Parathyroid adenoma (tissue), 2 donors: ENCODE results near the gene RASGEF1B.
"Not testable (repeated sequence)": the region's sequence is repeated elsewhere in the genome, so short reads cannot be mapped to it uniquely, and the experiment has no call there.

Experiments
- H2AFZ ChIP-seq: fragments of 300-600 bp; sonication (generic); one replicate; pipeline ENCODE4 v1.7.0; 2017; ENCODE audit warnings: antibody characterized with exemption, mild to moderate bottlenecking
- H3K27ac ChIP-seq: fragments of 300-600 bp; sonication (generic); one replicate; pipeline ENCODE4 v1.7.0; 2017
- H3K27me3 ChIP-seq: fragments of 300-600 bp; sonication (generic); one replicate; pipeline ENCODE4 v1.7.0; 2017; ENCODE audit warnings: low read length; ENCODE audit not compliant: control insufficient read depth, insufficient read depth
- H3K36me3 ChIP-seq: fragments of 300-600 bp; sonication (generic); one replicate; pipeline ENCODE4 v1.7.0; 2017; ENCODE audit warnings: low read length; ENCODE audit not compliant: control insufficient read depth, insufficient read depth
- H3K4me1 ChIP-seq: fragments of 300-600 bp; sonication (generic); one replicate; pipeline ENCODE4 v1.7.0; 2017; ENCODE audit warnings: control low read depth
- H3K4me2 ChIP-seq: fragments of 300-600 bp; sonication (generic); one replicate; pipeline ENCODE4 v1.7.0; 2017; ENCODE audit warnings: low read length
- H3K4me3 ChIP-seq: fragments of 300-600 bp; sonication (generic); one replicate; pipeline ENCODE4 v1.7.0; 2017; ENCODE audit warnings: low read depth, low read length
- H3K79me2 ChIP-seq: fragments of 300-600 bp; sonication (generic); one replicate; pipeline ENCODE4 v1.7.0; 2017; ENCODE audit warnings: control low read depth
- H3K9ac ChIP-seq: fragments of 300-600 bp; sonication (generic); one replicate; pipeline ENCODE4 v1.7.0; 2017; ENCODE audit warnings: mild to moderate bottlenecking
- H3K9me3 ChIP-seq: fragments of 300-600 bp; sonication (generic); one replicate; pipeline ENCODE4 v1.7.0; 2017; ENCODE audit warnings: low read length; ENCODE audit not compliant: control insufficient read depth
- TF ChIP-seq, protein P1 (sequence below): fragments of 300-600 bp; sonication (generic); IDR thresholded peaks from one replicate; pipeline ENCODE4 v1.7.0; 2017; ENCODE audit warnings: antibody characterized with exemption, mild to moderate bottlenecking
- donor health status: primary hyperparathyroidism.

The RASGEF1B gene

DNA sequence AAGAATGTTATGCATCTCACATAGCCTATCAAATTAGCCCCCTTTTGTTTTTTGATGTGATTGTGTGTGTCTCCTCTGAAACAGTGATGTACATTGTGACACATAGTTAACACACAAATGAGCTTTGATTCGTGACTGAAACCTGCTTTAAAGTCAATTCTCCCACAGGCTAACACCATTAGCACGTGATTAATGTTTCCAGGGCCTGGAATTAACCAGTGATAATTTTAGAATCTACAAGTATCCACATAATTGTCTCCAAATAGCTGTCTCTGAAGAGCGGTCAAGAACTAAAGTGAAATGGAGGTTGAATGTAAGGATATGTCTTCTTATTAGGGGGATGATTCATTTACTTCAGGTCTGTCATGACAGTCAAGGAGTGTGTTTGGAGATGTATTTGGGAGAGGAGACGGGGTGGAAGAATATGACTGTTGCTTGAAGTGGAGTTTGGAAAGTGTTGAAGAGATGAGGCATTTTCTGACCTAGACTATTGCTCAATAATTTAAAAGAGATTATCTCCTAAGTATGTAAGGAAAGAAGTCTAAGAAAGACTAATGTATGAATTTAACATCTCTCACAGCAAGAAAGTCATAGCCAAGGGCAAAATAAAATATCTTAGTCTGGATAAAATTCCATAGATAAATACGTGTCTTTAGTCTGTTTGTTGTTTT, 13.7 kb upstream of the RASGEF1B start:
- H3K9ac ChIP-seq, result no peak overlapping the region
- H3K27ac ChIP-seq, result no peak overlapping the region
- no peak overlapping the region for H3K4me2 ChIP-seq
- H2AFZ ChIP-seq, result no peak overlapping the region
- no peaks in the 10 kb centered on the region for H3K9me3 ChIP-seq
- H3K27me3 ChIP-seq, result no peaks in the 10 kb centered on the region
- no peaks in the 10 kb centered on the region for H3K4me1 ChIP-seq
- no peaks in the 10 kb centered on the region for H3K36me3 ChIP-seq
- TF ChIP-seq, protein P1, sequence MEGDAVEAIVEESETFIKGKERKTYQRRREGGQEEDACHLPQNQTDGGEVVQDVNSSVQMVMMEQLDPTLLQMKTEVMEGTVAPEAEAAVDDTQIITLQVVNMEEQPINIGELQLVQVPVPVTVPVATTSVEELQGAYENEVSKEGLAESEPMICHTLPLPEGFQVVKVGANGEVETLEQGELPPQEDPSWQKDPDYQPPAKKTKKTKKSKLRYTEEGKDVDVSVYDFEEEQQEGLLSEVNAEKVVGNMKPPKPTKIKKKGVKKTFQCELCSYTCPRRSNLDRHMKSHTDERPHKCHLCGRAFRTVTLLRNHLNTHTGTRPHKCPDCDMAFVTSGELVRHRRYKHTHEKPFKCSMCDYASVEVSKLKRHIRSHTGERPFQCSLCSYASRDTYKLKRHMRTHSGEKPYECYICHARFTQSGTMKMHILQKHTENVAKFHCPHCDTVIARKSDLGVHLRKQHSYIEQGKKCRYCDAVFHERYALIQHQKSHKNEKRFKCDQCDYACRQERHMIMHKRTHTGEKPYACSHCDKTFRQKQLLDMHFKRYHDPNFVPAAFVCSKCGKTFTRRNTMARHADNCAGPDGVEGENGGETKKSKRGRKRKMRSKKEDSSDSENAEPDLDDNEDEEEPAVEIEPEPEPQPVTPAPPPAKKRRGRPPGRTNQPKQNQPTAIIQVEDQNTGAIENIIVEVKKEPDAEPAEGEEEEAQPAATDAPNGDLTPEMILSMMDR, result no peak
- H3K4me3 ChIP-seq, result no peak overlapping the region
- H3K79me2 ChIP-seq, result no peaks in the 10 kb centered on the region

DNA sequence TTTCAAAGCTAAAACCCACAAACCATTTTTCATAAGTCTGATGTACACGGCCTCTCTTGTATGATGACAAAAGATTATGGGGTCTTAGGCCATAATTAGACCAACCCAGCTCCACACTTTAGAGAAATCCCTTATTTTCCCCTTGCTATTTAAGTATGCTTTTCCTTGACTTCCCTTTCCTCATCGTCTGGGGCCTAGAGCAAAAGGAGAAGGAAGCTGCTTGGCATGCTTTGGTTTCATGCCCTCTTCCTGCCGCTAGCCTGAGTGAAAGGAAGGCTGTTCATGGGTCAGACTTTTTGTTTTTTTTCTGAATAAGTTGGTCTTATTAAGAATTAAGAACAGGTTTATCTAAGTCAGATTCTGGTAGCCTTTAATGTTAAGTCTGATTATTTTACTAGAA, 10.6 kb upstream of the RASGEF1B start:
- Histone ChIP-seq H3K4me1 (no peaks in the 10 kb centered on the region), H3K9me3 (no peaks in the 10 kb centered on the region), H3K27me3 (no peaks in the 10 kb centered on the region), H2AFZ (no peak overlapping the region), H3K9ac (no peak overlapping the region), H3K4me2 (no peak overlapping the region), H3K36me3 (no peaks in the 10 kb centered on the region), H3K27ac (no peak overlapping the region), H3K79me2 (no peaks in the 10 kb centered on the region), H3K4me3 (no peak overlapping the region)
- TF ChIP-seq, protein P1, result no peak

DNA sequence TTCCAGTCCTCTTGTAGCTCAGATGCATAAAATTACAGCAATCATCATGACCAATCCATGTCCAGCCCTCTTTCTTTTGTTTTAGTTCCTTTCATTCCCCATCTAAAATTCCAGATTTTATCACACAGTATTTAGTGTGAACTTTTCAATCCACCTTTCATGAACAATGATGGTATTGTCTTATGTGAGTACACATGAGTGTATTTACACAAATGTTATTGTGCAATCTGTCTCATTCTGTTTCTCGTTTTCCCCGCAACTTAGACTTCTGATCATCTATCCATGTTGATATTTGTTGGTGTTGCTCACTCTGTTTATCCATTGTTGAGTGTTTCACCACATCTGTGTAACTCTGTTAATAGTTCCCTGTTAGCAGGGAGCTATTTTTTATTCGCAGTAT, 9.4 kb upstream of the RASGEF1B start:
- no peak overlapping the region for H3K9ac ChIP-seq
- TF ChIP-seq, protein P1, result no peak
- no peaks in the 10 kb centered on the region for H3K27me3 ChIP-seq
- H3K27ac ChIP-seq, result no peak overlapping the region
- no peaks in the 10 kb centered on the region for H3K4me1 ChIP-seq
- H3K4me3 ChIP-seq, result no peak overlapping the region
- H2AFZ ChIP-seq, result no peak overlapping the region
- H3K36me3 ChIP-seq, result no peaks in the 10 kb centered on the region
- no peaks in the 10 kb centered on the region for H3K79me2 ChIP-seq
- no peak overlapping the region for H3K4me2 ChIP-seq
- H3K9me3 ChIP-seq, result no peaks in the 10 kb centered on the region

DNA sequence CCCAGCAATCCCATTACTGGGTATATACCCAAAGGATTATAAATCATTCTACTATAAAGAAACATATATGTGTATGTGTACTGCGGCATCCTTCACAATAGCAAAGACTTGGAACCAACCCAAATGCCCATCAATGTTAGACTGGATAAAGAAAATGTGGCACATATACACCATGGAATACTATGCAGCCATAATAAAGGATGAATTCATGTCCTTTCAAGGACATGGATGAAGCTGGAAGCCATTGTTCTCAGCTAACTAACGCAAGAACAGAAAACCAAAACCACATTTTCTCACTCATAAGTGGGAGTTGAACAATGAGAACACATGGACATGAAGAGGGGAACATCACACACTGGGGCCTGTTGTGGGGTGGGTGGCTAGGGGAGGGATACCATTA, 7.9 kb upstream of the RASGEF1B start:
- not testable (repeated sequence) for H3K4me2 ChIP-seq, H3K4me1 ChIP-seq, H3K27me3 ChIP-seq, H3K79me2 ChIP-seq, H2AFZ ChIP-seq, H3K9me3 ChIP-seq, H3K36me3 ChIP-seq, H3K9ac ChIP-seq, H3K27ac ChIP-seq, H3K4me3 ChIP-seq

DNA sequence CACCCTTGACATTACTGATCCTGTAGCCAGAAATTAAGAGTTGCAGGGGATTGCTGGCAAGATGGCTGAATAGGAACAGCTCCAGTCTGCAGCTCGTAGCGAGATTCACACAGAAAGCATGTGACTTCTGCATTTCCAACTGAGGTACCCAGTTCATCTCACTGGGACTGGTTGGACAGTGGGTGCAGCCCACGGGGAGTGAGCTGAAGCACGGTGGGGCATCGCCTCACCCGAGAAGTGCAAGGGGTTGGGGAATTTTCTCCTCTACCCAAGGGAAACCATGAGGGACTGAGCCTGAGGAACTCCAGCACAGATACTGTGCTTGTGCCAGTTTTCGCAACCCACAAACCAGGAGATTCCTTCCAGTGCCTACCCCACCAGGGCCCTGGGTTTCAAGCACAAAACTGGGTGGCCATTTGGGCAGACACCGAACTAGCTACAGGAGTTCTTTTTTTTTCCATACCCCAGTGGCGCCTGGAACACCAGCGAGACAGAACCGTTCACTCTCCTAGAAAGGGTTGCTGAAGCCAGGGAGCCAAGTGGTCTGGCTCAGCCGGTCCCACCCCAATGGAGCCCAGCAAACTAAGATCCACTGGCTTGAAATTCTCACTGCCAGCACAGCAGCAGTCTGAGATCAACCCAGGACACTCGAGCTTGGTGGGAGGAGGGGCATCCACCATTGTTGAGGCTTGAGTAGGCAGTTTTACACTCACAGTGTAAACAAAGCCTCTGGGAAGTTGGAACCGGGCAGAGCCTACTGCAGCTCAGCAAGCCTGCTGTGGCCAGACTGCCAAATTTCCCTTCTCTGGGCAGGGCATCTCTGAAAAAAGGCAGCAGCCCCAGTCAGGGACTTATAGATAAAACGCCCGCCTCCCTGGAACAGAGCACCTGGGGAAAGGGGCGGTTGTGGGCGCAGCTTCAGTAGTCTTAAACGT, 1.9 kb upstream of the RASGEF1B start:
- not testable (repeated sequence) for H3K27me3 ChIP-seq, H3K79me2 ChIP-seq, H3K9me3 ChIP-seq, H3K9ac ChIP-seq, H3K4me2 ChIP-seq, H3K4me3 ChIP-seq, H3K4me1 ChIP-seq, H3K27ac ChIP-seq, H3K36me3 ChIP-seq
- peak overlapping the region; percentile 46 for H2AFZ ChIP-seq
